GM18511 (cell line): ENCODE measurements around the gene IPO4.

Experiments used
- ATAC-seq: cut with Tn5 transposase; IDR thresholded peaks from one replicate; pipeline ENCODE4 v1.9.1; 2021; ENCODE audit warnings: mild to moderate bottlenecking, moderate library complexity; ENCODE audit not compliant: unreplicated experiment

IPO4 gene

DNA sequence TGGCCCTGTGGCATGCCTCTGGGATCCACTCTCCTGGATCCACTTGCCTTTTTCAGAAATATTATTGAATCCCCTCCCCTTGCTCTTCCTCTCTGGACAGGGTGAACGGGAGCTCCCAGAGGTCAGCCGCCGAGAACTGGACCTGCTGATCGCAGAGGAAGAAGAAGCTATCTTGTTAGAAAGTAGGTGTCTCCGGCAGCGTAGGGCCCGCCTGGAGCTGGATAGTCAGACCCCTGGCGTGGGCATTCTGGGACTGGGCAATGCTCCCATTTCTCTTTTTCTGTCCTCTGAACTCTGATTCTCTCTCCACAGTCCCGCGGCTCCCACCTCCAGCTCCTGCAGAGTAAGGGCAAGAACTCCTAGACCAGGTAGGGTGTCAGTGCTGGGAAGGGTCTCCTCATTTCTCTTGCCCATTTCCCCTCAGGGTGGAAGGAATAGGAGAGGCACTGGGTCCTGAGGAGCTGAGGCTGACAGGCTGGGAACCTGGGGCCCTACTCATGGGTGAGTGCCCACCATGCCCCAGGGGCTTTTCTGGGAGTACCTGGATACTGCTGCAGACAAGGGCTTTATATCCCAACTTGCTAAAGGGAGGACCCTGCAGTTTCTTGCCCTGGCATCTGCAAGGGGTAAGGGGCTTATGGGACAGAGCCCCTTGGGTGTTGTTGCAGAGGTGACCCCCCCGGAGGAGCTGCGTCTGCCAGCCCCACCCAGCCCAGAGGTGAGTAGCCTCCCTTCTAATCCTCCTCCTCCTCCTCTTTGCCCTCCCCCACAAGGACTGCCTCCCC, 11.4 kb downstream of the IPO4 start:
- no peak for ATAC-seq

DNA sequence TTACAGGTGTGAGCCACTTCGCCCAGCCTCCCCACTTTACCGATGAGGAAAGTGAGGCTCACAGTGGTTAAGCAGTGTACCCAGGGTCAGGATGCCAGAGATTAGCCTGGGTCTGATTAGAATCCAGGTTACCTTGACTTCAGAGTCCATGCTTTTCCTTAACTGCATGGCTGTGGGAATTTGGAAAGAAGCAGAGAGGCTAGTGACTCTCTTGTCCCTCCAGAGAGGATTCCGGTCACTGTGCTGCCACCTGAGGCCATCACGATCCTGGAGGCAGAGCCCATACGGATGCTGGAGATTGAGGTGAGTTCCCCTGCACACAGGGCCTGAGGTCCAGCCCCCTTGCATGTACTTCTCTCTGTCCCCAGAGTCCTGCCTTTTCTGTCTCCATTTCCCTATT, 12.0 kb downstream of the IPO4 start:
- ATAC-seq = no peak

DNA sequence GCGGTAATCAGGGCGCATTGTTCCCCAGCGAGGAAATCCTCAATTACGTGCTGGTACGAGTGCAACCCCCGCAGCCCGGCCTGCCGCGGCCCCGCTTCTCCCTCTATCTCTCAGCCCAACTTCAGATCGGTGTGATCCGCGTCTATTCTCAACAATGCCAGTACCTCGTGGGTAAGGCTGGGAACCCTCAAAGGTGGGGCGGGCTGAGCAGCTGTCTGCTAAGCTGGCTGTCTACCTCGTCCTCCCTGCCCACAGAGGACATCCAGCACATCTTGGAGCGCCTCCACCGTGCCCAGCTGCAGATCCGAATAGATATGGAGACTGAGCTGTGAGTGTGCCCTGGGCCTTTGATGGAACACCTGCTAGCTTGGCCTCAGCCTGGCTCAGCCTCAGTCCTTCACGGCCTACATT, 15.7 kb downstream of the IPO4 start:
- no peak for ATAC-seq

DNA sequence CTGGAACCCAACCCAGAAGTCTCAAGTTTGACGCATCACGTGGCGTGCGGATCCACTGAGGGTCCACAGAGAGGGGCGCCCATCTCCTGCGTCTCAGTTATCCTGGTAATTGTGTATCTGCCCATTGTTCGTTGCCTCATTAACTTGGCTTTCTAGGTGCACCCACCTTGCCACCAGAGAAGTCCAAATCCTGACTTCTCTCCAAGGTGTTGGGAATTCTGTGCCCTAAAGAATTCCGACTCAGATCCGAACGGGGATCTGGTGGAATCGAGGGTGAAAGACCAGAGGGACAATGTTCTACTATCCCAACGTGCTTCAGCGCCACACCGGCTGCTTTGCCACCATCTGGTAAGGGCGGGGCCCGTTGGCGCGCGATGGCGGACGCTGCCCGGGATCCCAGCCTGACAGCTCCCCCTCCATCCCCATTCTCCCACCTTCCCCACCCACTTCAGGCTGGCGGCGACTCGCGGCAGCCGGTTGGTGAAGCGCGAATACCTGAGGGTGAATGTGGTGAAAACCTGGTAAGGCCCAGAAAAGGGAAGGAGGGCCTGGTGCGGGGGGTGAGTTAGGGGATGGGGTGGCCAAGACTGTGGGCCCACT, 16.3 kb downstream of the IPO4 start:
- ATAC-seq = no peak

DNA sequence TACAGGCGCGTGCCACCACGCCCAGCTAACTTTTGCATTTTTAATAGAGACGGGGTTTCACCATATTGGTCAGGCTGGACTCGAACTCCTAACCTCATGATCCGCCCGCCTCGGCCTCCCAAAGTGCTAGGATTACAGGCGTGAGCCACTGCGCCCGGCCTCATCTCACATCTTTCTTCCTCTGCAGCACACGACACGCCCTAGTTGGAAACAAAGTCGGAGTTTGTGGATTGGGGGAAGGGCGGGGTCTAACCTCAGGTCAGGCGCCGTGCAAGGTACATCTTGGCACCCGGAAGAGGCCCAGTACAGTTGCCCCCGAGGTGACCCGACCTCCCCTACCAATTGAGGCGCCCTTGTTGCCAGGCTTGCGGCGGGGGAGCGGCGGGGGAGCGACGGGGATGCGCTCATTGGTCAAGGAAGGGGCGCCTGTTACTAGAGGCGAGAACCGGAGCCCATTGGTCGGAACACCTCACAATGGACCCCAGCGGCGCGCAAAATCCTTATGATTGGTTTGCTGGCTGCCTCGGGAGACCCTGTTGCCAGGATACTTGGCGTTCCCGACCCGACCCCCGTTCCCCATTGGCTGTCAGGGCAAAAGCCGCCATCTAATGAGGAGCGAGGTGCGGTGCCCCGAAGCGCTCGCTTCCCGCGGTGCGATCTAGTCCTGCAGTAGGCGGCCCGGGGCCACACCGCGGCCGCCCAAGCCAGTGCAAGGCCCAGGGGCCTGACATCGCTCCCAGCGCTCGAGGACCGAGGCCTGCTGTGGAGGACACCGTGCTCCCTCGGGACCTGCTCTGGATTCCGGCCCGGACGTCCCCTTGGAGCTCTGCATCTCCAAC, 17.0 kb downstream of the IPO4 start, which contains the start of gene REC8:
Gene REC8, plus strand, starts transcription at position 659 of the 839 bp plus-strand sequence. CDS start 473 bp downstream, outside the sequence.
- peak; percentile 91 for ATAC-seq

DNA sequence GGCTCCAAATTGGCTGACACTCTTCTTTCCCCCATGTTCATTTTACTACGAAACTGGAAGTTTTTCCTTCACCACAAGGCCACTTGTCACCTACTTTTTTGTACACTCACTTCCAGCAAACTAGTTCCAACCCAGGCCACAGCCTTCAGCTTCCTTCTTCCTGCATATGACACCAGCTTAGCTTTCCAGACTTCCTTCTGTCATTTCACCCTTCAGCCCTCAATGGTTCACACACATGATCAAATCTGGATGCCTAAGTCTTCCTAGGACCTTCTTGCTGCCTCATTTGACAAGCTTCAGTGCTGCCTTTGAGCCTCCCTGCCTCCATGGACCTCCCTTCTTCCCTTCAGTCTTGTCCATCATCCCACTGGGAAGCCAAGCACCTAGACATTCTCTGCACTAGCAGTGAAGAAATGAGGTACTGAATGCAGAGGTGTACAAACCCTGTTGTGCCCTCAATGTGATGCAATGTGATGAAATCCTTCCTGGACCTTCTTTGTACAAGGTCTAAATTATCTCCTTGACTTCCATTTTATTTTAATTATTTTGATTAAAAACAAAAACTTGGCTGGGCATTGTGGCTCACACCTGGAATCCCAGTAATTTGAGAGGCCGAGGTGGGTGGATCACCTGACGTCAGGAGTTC, 21.0 kb downstream of the IPO4 start:
- no peak for ATAC-seq

DNA sequence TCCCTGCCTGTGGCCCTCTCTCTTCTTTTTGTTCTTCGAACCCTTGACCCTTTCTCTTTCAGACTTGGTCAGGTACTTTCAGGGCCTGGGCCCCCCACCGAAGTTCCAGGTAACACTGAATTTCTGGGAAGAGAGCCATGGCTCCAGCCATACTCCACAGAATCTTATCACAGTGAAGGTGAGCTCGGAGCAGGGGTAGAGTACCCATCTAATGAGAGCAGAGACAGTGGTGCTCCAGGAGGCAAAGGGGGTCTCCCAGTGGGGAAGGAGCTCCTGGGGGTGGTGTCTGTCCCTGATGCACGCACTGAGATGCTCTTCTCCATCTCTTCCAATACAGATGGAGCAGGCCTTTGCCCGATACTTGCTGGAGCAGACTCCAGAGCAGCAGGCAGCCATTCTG, 22.8 kb downstream of the IPO4 start:
- ATAC-seq = no peak

DNA sequence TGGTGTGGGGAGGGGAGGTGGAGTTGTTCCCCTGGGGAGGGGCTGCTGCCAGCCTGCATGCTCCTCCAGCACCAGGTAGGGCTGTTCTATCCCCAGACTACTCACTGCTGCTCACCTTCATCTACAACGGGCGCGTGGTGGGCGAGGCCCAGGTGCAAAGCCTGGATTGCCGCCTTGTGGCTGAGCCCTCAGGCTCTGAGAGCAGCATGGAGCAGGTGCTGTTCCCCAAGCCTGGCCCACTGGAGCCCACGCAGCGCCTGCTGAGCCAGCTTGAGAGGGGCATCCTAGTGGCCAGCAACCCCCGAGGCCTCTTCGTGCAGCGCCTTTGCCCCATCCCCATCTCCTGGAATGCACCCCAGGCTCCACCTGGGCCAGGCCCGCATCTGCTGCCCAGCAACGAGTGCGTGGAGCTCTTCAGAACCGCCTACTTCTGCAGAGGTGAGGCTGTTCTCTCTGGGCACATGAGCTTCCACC, 24.1 kb downstream of the IPO4 start:
- no peak for ATAC-seq

DNA sequence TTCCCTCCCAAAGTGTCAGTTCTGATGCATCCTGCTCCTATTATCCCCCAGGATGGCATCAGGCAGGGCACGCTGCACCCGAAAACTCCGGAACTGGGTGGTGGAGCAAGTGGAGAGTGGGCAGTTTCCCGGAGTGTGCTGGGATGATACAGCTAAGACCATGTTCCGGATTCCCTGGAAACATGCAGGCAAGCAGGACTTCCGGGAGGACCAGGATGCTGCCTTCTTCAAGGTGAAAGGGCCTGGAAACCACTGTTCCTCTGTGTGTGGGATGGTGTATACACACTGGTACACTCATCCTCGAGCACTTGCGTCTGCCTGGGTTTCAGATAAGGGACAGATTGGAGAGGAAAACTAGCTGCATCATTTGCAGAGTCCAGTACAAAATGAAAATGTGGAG, 26.5 kb downstream of the IPO4 start:
- no peak for ATAC-seq

DNA sequence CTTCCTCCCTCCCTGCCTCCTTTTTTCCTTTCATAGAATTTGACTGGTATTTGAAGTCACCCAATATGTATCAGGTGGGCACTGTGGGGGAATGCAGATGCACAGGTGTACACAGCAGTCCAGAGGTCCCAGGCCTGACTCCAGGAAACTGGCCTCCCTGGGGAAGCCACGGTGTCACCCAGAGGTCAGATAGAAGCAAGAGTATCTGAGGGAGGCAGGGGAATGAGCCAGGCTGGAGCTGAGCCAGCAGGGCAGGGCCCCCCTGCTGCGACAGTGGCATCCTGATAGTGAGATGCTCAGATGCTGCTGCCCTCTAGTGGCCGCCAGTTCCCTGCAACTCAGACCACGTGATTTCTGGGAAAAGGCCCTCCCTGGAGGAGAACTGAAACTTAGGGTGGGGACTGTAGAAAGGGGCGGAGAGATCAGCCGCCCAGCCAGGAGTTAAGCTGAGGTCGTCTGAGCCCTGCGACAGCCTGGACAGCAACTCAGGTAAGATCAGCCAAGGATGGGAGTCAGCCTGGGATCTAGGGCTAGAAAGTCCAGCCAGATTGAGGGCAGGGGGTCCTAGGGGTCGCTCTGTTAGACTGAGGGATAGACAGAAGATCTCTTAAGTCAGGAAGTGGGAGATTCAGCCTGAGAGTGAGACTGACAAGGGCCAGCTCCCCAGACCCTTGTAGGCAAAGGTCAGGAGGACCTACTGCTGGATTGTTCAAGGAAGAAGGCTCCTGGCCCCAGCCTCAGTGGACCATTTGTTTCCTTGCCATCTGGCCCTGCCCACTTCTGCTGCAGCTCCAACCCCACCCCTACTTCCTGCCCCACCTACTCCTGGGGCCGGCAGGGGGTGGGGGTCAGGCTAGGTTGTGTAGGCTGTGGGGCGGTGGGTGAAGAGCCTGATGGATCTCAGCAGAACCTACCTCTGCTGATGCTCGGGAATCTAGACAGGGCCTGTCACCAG, 27.5 kb downstream of the IPO4 start, which contains the start of gene IRF9:
Gene IRF9, plus strand, starts transcription at position 416 of the 955 bp plus-strand sequence. CDS start 880 bp downstream, outside the sequence.
- ATAC-seq = peak; percentile 91

DNA sequence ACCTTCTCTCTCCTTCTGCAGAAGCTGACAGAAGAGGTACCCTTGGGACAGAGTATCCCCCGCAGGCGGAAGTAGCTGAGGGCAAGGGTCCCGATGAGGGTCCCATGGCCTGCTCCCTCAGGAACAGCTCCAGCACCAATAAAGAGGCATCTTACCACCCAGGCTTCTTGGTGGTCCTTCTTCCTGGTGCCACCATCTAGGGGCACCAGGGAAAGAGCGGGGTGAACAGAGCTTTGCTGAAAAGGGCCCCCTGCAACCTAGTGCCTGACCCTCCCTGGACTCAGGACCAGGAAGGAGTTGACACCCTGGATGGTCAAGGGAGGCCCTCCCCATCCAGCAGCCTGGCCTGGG, 28.1 kb downstream of the IPO4 start:
- no peak for ATAC-seq

DNA sequence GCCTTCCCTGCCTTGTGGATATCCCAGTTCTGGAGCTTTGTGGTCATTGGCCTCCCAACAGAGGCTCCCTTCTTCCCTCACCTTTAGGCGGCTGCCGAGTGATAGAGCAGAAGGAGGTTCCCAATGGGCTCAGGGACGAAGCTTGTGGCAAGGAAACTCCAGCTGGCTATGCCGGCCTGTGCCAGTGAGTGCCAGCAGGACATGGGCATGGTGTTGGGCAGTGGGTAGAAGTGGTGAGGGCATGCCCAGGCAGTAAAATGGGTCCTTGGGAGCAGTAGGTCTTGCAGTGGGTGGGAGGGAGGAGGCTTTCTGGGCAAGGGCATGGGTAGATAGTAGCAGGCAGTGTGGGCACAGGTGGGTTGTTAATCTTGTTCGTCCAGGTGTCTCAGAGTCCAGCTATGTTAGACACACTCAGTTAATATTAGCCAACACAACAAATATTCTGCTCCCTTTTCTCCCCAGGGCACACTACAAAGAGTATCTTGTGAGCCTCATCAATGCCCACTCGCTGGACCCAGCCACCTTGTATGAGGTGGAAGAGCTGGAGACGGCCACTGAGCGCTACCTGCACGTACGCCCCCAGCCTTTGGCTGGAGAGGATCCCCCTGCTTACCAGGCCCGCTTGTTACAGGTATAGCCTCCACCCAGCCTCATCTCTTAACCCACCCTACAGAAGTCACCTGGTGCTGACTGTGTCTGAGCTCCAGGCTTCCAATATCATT, 28.7 kb downstream of the IPO4 start:
- ATAC-seq = no peak

DNA sequence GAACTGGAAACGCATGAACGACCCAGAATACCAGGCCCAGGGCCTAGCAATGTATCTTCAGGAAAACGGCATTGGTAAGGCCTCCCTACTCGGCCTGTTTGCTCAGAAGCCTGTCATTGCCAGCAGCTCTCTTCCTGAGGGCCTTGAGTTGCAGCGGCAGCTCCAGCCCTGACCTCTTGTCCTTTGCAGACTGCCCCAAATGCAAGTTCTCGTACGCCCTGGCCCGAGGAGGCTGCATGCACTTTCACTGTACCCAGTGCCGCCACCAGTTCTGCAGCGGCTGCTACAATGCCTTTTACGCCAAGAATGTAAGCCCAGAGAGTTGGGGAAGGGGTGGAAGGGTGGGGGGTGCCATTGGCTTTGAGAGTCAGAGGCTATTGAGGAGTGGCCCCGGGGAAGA, 31.3 kb downstream of the IPO4 start:
- ATAC-seq = no peak

DNA sequence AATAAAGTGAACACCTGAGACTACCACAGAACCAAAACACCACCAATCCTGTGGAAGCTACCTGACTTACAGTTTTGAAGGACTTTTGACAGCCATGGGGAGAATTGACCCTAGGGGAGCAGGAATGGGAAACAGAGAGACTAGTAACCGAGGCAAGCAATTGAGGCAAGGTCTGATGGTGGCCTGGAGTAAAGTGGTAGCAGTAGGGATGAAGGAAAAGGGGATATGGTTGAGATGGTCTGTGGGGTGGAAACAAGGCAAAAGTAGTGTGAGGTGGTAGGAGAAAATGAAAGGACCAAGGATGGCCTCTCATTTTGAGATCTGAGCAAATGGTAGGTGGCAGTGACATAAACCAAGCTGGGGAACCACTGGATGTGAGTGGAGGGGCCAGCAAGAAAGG, 31.8 kb downstream of the IPO4 start:
- no peak for ATAC-seq

DNA sequence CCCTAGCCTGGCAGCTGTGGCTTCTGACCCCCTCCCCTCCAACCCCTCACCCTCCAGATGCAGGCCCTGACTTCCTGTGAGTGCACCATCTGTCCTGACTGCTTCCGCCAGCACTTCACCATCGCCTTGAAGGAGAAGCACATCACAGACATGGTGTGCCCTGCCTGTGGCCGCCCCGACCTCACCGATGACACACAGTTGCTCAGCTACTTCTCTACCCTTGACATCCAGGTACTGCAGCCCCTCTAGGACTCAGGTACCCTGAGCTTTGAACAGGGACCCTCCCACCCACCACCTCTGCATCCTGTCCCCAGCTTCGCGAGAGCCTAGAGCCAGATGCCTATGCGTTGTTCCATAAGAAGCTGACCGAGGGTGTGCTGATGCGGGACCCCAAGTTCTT, 33.5 kb downstream of the IPO4 start:
- ATAC-seq = no peak

DNA sequence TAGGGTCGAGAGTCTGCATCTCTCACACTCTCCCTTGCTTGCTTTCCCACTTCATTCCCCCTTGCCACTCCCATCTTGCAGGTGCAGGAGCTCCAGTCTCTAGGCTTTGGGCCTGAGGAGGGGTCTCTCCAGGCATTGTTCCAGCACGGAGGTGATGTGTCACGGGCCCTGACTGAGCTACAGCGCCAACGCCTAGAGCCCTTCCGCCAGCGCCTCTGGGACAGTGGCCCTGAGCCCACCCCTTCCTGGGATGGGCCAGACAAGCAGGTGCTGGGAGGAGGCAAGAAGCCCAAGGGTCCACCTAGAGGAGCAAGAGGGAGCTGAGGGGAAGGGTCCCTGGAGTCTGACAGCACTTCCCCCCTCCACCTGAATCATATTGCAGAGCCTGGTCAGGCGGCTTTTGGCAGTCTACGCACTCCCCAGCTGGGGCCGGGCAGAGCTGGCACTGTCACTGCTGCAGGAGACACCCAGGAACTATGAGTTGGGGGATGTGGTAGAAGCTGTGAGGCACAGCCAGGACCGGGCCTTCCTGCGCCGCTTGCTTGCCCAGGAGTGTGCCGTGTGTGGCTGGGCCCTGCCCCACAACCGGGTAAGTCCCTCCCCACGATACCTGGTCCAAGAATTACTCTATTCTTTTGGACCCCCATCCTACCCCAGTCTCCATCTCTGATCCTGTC, 37.1 kb downstream of the IPO4 start:
- ATAC-seq = no peak

DNA sequence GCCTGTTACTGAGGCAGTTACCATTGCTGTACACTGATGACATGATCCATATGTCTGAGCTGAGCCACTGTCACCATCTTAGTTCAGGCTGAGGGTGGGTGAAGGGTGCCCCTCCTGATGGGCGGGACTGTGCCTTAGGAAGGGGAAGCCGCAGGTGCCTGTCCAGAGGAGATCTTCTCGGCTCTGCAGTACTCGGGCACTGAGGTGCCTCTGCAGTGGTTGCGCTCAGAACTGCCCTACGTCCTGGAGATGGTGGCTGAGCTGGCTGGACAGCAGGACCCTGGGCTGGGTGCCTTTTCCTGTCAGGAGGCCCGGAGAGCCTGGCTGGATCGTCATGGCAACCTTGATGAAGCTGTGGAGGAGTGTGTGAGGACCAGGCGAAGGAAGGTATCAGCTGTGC, 37.6 kb downstream of the IPO4 start:
- no peak for ATAC-seq

DNA sequence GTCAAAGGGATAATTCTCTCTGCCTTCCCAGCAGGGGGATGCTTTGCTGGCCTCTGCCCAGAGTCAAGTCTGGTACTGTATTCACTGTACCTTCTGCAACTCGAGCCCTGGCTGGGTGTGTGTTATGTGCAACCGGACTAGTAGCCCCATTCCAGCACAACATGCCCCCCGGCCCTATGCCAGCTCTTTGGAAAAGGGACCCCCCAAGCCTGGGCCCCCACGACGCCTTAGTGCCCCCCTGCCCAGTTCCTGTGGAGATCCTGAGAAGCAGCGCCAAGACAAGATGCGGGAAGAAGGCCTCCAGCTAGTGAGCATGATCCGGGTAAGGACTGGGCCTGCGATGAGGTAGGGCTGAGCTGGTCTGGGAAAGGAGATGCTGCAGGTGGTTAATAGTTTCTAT, 38.0 kb downstream of the IPO4 start:
- no peak for ATAC-seq

DNA sequence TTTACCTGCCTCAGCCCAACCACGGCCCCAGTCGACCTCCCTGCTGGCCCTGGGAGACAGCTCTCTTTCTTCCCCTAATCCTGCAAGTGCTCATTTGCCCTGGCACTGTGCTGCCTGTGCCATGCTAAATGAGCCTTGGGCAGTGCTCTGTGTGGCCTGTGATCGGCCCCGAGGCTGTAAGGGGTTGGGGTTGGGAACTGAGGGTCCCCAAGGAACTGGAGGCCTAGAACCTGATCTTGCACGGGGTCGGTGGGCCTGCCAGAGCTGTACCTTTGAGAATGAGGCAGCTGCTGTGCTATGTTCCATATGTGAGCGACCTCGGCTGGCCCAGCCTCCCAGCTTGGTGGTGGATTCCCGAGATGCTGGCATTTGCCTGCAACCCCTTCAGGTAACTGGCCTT, 38.6 kb downstream of the IPO4 start:
- ATAC-seq = no peak
